HG02678 (cell line): ENCODE measurements around the gene TYROBP.
"Not testable (repeated sequence)": the region's sequence is repeated elsewhere in the genome, so short reads cannot be mapped to it uniquely, and the experiment has no call there.

Experiments used
- ATAC-seq: cut with Tn5 transposase; IDR thresholded peaks from one replicate; pipeline ENCODE4 v1.9.1; 2021; ENCODE audit warnings: mild to moderate bottlenecking, moderate library complexity; ENCODE audit not compliant: unreplicated experiment

TYROBP gene

GRCh38 chr19:35908010-35908441 is at the start of gene TYROBP:
TSS of gene TYROBP (minus strand) at chr19:35908295. CDS start at chr19:35908228, 67 bp downstream.
- no peak for ATAC-seq

GRCh38 chr19:35957411-35957810 is 49.3 kb upstream of the TYROBP start:
- not testable (repeated sequence) for ATAC-seq

- ATAC-seq, result no peak
Observed at GRCh38 chr19:35955881-35956634, 48.0 kb upstream of the TYROBP start.

GRCh38 chr19:35949131-35949530 is 41.0 kb upstream of the TYROBP start:
- ATAC-seq, result no peak

GRCh38 chr19:35946203-35946602 is 38.1 kb upstream of the TYROBP start:
- ATAC-seq, result no peak

- no peak for ATAC-seq
Observed at GRCh38 chr19:35945121-35945790, 37.2 kb upstream of the TYROBP start.

- no peak for ATAC-seq
Observed at GRCh38 chr19:35944556-35944955, 36.5 kb upstream of the TYROBP start.

- no peak for ATAC-seq
Observed at GRCh38 chr19:35943321-35944301, 35.5 kb upstream of the TYROBP start.

GRCh38 chr19:35942235-35942634 is 34.1 kb upstream of the TYROBP start:
- no peak for ATAC-seq

GRCh38 chr19:35940839-35941238 is 32.7 kb upstream of the TYROBP start:
- no peak for ATAC-seq

GRCh38 chr19:35940078-35940775 is 32.1 kb upstream of the TYROBP start:
- no peak for ATAC-seq

- no peak for ATAC-seq
Observed at GRCh38 chr19:35939307-35940077, 31.4 kb upstream of the TYROBP start.

GRCh38 chr19:35938282-35939224 is 30.5 kb upstream of the TYROBP start:
- no peak for ATAC-seq

- ATAC-seq, result no peak
Observed at GRCh38 chr19:35937345-35938281, 29.5 kb upstream of the TYROBP start.

- no peak for ATAC-seq
Observed at GRCh38 chr19:35936738-35937268, 28.7 kb upstream of the TYROBP start.

GRCh38 chr19:35935911-35936737 is 28.0 kb upstream of the TYROBP start, which contains the start of gene LRFN3:
TSS of gene LRFN3 (plus strand) at chr19:35936374. CDS start at chr19:35939426, 3,052 bp downstream.
- no peak for ATAC-seq
